ENCODE results near the gene ZNF43. TPM values are rescaled to one million over a fixed set of nuclear protein-coding genes. Genes with fewer than 3 reads are reported as not detected.

ZNF43 gene
- total RNA-seq, 1 experiment from 2014 or later = 51.6 TPM

DNA sequence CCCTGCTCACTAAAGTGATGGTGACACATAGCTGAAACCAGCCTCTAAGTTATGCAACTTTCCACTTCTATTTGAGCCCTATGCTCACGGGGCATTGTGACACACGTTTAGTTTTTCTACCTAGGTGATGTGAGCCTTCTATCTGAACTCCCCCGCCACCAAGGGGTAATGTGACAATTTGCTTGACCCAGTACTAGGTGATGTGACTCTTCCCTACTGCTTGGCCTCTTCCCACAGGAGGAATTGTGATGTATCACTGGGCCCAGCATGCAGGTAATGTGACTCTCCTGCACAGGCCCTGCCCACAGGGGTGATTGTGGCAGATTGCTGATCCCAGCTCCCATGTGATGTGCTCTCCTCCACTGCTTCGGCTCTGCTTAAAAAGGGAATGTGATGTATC lies 42.7 kb upstream of the ZNF43 start:
- Histone ChIP-seq H3K4ac (ENCODE audit: low read depth, low read length) (no peak overlapping the region), H2BK5ac (ENCODE audit: insufficient read length, low read length) (no peak overlapping the region), H3K23ac (ENCODE audit: insufficient read length, low read depth, low read length) (no peak overlapping the region), H4K8ac (replicated peaks; ENCODE audit: insufficient read length, low read depth, low read length) (no peak overlapping the region), H2BK15ac (ENCODE audit: low read depth, low read length) (no peak overlapping the region), H2AFZ (ENCODE audit: low read length) (no peak overlapping the region), H4K20me1 (ENCODE audit: control insufficient read depth, insufficient read depth, insufficient read length) (no peaks in the 10 kb centered on the region), H3K14ac (ENCODE audit: insufficient read depth, low read length) (no peak overlapping the region), H3K9ac (ENCODE audit: extremely low read depth, insufficient read length, low read length) (no peak overlapping the region), H2BK20ac (ENCODE audit: low read depth, low read length, poor library complexity, severe bottlenecking) (no peak overlapping the region), H2AK5ac (ENCODE audit: insufficient read length, low read length) (no peak overlapping the region), H3K4me2 (ENCODE audit: insufficient read depth, insufficient read length, low read length) (no peak overlapping the region), H3T11ph (ENCODE audit: low read length) (no peak overlapping the region), H3K9me3 (ENCODE audit: control insufficient read depth, low read depth, low read length) (peaks cover 71% of the 10 kb centered on the region), H3K23me2 (ENCODE audit: insufficient read length, low read depth, low read length, poor library complexity, severe bottlenecking) (no peaks in the 10 kb centered on the region), H4K91ac (ENCODE audit: insufficient read length, low read depth, low read length) (no peak overlapping the region), H3K18ac (ENCODE audit: insufficient read length, low read depth, low read length) (no peak overlapping the region), H3K79me1 (ENCODE audit: insufficient read depth, low read depth, low read length, poor library complexity, severe bottlenecking) (no peaks in the 10 kb centered on the region), H2BK120ac (ENCODE audit: low read depth, low read length, poor library complexity, severe bottlenecking) (no peak overlapping the region), H3K27me3 (ENCODE audit: insufficient read depth, low read length) (no peaks in the 10 kb centered on the region), H3K79me2 (ENCODE audit: insufficient read depth, low read length) (no peaks in the 10 kb centered on the region), H3K56ac (ENCODE audit: insufficient read length, low read depth, low read length) (no peak overlapping the region), H4K5ac (ENCODE audit: insufficient read length, low read depth, low read length) (no peak overlapping the region), H3K27ac (ENCODE audit: insufficient read length, low read depth, low read length) (no peak overlapping the region), H2BK12ac (ENCODE audit: insufficient read length, low read depth, low read length) (no peak overlapping the region), H3K4me1 (ENCODE audit: insufficient read depth, low read length) (no peaks in the 10 kb centered on the region)
- no peak overlapping the region for H3K27ac Mint-ChIP-seq
- no peaks in the 10 kb centered on the region for H3K4me1 Mint-ChIP-seq
- WGBS (ENCODE audit: extremely low coverage, insufficient read length, low lambda C conversion rate) = no CpG with 5 or more reads among the region's 4 CpGs
- H3K27me3 Mint-ChIP-seq (ENCODE audit: low read depth) = no peaks in the 10 kb centered on the region; the same call in 1 of the 2 replicates
- no peak overlapping the region for H3K4me3 Mint-ChIP-seq
- peaks cover 78 to 83% of the 10 kb centered on the region in 2 experiments for H3K9me3 Mint-ChIP-seq
- no peak for TF ChIP-seq CTCF (conservative IDR thresholded peaks at IDR 0.05)
- H3K36me3 Mint-ChIP-seq (ENCODE audit: insufficient read depth in 1 of 3, low read depth in 3 of 3) = peaks cover 4 to 19% (median 15%) of the 10 kb centered on the region in 3 experiments; a peak in 6 of 7 replicates
- no peak for DNase-seq

All from H9 (cell line).